ENCODE measurements around the gene CLEC2D.
"Not testable (repeated sequence)": the region's sequence is repeated elsewhere in the genome, so short reads cannot be mapped to it uniquely, and the experiment has no call there.

Gene CLEC2D

DNA sequence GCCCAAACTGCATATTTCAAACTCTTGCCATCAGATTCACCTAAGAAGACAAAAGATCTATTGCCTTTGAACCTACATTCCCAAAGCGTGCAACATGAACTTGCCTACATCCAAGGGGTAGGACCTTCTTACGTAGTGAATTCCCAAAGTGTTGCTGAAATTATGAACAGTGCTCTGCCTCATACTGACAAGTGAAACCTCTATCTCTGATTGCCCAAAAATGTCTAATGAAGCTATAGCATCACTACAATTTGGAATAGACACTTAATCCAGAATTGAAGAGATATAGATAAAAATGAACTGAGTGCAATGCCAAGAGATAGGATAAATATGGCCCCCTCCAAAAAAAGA is 31.1 kb downstream of the CLEC2D start:
- no peak for DNase-seq (ENCODE audit: low spot score)

DNA sequence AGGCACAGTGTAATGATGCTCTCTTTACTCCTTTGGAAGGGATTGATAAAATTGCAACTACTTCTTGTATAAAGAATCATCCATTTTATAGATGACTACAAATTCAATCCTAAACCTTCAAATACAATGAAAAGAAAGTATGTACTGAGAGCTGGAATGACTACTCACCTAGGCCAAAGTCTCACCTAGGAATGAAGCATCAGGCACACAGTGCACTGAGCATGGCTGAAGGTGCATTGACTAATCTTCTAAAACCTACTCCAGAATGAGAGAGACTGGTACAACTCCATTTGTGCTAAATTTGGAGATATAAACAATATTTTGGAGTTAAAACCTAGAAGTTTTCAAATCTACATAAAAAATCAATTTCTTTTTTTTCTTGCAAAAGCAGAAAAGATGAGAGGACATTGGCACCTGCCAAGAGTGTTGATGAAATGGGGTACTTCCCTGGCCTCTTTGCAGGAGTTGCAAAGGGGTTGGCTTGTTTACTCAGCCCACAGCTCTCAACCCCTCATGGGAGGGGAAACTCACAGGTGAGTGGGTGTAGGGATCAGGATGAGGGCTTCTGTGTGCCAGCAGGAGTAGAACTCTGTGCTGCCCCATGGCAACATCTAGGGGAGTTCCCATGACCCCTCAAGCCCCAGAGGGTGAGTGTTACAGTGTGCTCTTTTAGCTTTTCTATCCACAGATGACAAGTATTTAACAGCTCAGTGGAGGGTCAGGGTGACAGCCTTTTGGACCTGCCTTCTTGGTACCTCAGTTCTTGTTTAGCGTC is 32.1 kb downstream of the CLEC2D start:
- DNase-seq (ENCODE audit: low spot score): no peak

DNA sequence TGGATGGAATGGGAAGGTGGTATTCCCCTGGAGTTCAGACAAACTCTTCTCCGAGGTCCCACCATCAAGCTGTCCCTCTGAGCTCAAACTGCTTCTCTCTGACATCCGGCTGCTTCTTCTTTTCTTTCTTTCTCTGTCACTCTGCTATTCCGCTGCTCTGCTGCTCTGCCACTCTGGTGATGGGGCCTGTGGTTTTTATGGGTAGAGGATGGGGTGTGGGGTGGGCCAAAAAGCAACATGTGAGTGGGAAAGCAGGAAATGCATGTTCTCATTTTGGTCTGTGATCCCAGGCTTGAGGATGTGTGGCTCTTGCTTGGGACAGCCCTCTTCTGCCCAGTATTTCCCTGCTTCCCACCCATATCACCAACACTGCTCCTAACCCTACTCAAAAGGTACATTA is 32.7 kb downstream of the CLEC2D start:
- no peak for DNase-seq (ENCODE audit: low spot score)

- DNase-seq (ENCODE audit: low spot score): not testable (repeated sequence)
Measured at GRCh38 chr12:9704561-9704960, 35.0 kb downstream of the CLEC2D start.

- DNase-seq (ENCODE audit: low spot score): no peak
Measured at GRCh38 chr12:9706086-9706685, 36.7 kb downstream of the CLEC2D start.

- DNase-seq (ENCODE audit: low spot score): no peak
Measured at GRCh38 chr12:9707356-9707755, 37.8 kb downstream of the CLEC2D start.

- DNase-seq (ENCODE audit: low spot score): peak; percentile 68
Measured at GRCh38 chr12:9707864-9708808, 38.6 kb downstream of the CLEC2D start.

DNA sequence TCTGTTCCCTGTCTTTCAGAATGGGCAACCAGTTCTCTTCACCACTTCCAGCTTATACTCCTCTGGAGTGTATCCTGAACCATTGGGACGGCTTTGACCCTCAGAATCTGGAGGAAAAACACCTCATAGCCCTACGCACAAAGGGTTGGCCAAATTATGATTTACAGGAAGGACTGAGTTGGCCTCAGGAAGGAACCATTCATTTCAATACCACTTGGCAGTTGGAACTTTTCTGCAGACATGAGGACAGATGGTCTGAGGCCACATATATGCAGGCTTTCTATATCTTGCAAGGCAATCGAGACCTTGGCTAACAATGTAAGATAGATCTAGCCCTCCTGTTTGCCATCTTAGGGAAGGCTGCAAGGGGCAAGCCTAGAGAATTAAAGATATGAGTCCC is 39.3 kb downstream of the CLEC2D start:
- DNase-seq (ENCODE audit: low spot score): no peak

GRCh38 chr12:9710584-9711375 is 41.3 kb downstream of the CLEC2D start:
- DNase-seq (ENCODE audit: low spot score): no peak

DNA sequence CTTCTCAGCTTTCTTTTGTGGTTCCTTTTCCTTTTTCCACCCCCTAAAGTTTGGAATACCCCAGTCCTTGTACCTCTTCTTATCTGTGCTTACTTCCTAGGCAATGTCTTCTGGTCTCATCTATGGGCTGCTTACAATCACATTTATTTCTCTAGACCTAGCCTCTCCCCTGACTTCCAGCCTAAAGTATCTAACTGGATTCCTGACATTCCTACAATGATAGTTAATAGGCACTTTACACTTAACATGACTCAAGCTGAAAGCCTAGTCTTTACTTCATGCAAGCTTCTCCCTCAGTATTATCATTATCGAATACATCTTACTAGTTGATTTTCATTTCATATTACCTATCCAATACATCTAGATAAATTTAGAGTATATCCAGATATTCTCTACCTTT is 42.2 kb downstream of the CLEC2D start:
- no peak for DNase-seq (ENCODE audit: low spot score)

- DNase-seq (ENCODE audit: low spot score): not testable (repeated sequence)
Measured at GRCh38 chr12:9713032-9713558, 43.6 kb downstream of the CLEC2D start.

GRCh38 chr12:9717070-9717925 is 47.8 kb downstream of the CLEC2D start:
- no peak for DNase-seq (ENCODE audit: low spot score)

GRCh38 chr12:9718968-9719367 is 49.5 kb downstream of the CLEC2D start:
- no peak for DNase-seq (ENCODE audit: low spot score)

DNA sequence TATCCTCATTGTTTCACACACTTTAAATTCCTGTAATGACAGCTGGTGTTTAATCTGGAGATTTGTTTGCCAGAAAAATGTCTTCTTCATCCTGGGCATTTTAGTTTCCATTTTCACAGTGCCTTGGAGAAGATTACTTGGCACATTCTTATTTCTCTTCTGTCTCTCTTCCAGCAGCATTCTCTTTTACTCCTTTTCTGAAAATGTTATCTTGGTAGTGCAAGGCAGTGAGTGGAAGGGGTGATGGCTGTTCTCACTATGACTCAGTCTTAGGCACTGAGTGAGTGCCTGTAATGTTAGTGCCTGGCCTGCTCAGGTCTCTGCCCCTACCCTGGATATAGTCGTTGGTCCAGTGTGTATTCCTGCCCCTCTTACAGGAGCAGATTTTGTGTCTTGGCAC is 50.3 kb downstream of the CLEC2D start:
- no peak for DNase-seq (ENCODE audit: low spot score)

GRCh38 chr12:9721394-9722092 is 52.0 kb downstream of the CLEC2D start:
- DNase-seq (ENCODE audit: low spot score): no peak

DNA sequence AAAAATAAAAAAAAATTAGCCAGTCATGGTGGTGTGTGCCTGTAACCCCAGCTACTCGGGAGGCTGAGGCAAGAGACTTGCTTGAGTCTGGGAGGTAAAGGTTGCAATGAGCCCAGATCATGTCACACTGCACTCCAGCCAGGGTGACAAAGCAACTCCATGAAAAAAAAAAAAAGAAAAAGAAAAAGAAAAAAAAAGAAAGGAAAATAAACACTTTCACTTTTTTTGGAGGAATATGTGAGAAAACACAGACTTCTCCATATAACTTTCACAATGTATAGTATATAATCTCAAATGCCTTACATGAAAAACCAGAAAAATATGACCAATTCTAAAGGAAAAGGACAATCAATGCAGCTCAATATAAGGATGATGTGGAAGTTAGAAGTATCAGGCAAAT is 54.5 kb downstream of the CLEC2D start:
- DNase-seq (ENCODE audit: low spot score): no peak

- no peak for DNase-seq (ENCODE audit: low spot score)
Measured at GRCh38 chr12:9725213-9725870, 55.8 kb downstream of the CLEC2D start.

- DNase-seq (ENCODE audit: low spot score): no peak
Measured at GRCh38 chr12:9727813-9728212, 58.3 kb downstream of the CLEC2D start.

GRCh38 chr12:9729082-9729481 is 59.6 kb downstream of the CLEC2D start:
- DNase-seq (ENCODE audit: low spot score): no peak

DNA sequence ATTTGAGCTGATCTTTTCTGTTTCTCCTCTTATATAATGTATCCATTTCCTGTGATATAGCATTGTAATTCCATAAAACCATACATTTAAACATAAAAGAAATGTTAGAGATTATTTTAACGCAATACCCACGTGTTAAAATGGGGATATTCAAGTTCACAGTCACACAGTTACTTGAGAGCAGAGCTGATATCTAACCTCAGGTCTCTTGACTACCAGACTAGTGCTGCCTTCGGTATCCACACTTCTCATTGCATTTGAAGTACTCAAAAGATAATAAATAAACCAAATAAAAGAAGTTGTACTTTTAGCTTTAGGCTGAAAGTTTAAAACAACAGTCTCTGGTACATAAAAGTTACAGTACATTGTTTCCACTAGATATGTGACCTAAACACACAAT is 60.5 kb downstream of the CLEC2D start:
- DNase-seq (ENCODE audit: low spot score): no peak
